Measurements from ENCODE around the gene TP53BP2.
A peak's percentile ranks its signal among the peaks of the same experiment; 100 is the strongest.
"Not testable (repeated sequence)": the region's sequence is repeated elsewhere in the genome, so short reads cannot be mapped to it uniquely, and the experiment has no call there.

TP53BP2 gene

GRCh38 chr1:223853748-223854147, 8.0 kb upstream of the TP53BP2 start:
- no peak for DNase-seq

GRCh38 chr1:223853275-223853674, 7.5 kb upstream of the TP53BP2 start:
- no peak for DNase-seq

GRCh38 chr1:223852337-223852736, 6.6 kb upstream of the TP53BP2 start:
- peak; percentile 27 for DNase-seq

GRCh38 chr1:223849352-223850254, 3.9 kb upstream of the TP53BP2 start:
- no peak for DNase-seq

- no peak for DNase-seq
These were observed 2.8 kb upstream of the TP53BP2 start for GRCh38 chr1:223848536-223848935.

GRCh38 chr1:223847781-223848345, 2.1 kb upstream of the TP53BP2 start:
- no peak for DNase-seq

GRCh38 chr1:223845037-223845809, 524 bp downstream of the TP53BP2 start:
- peak; percentile 41 for DNase-seq

GRCh38 chr1:223844787-223845036, 1.0 kb downstream of the TP53BP2 start:
- DNase-seq: no peak

- no peak for DNase-seq
These were observed 1.6 kb downstream of the TP53BP2 start for GRCh38 chr1:223843934-223844786.

GRCh38 chr1:223842784-223843183, 3.0 kb downstream of the TP53BP2 start:
- no peak for DNase-seq

- DNase-seq: not testable (repeated sequence)
These were observed 3.6 kb downstream of the TP53BP2 start for GRCh38 chr1:223841977-223842623.

GRCh38 chr1:223840254-223840653, 5.5 kb downstream of the TP53BP2 start:
- DNase-seq: no peak

- no peak for DNase-seq
These were observed 7.5 kb downstream of the TP53BP2 start for GRCh38 chr1:223838125-223838854.

- no peak for DNase-seq
These were observed 8.1 kb downstream of the TP53BP2 start for GRCh38 chr1:223837687-223838086.

GRCh38 chr1:223837206-223837605, 8.5 kb downstream of the TP53BP2 start:
- no peak for DNase-seq

GRCh38 chr1:223836586-223836985, 9.2 kb downstream of the TP53BP2 start:
- DNase-seq: no peak

- DNase-seq: peak; percentile 77
These were observed 10.0 kb downstream of the TP53BP2 start for GRCh38 chr1:223835754-223836153.

GRCh38 chr1:223834660-223835263, 11.0 kb downstream of the TP53BP2 start:
- DNase-seq: peak; percentile 55

GRCh38 chr1:223833948-223834347, 11.8 kb downstream of the TP53BP2 start:
- no peak for DNase-seq

GRCh38 chr1:223832637-223832943, 13.2 kb downstream of the TP53BP2 start:
- DNase-seq: peak; percentile 48

Data from MV-4-11 (cell line).